HG02870 (cell line): ENCODE data around the gene APOL3.
"Not testable (repeated sequence)": the region's sequence is repeated elsewhere in the genome, so short reads cannot be mapped to it uniquely, and the experiment has no call there.

ENCODE experiments used
- ATAC-seq: cut with Tn5 transposase; IDR thresholded peaks from one replicate; pipeline ENCODE4 v1.9.1; 2021; ENCODE audit warnings: mild to moderate bottlenecking, moderate library complexity; ENCODE audit not compliant: unreplicated experiment

The APOL3 gene

GRCh38 chr22:36162127-36163034 is 1.8 kb upstream of the APOL3 start:
- peak; percentile 51 for ATAC-seq

GRCh38 chr22:36161793-36162126 is 1.2 kb upstream of the APOL3 start:
- ATAC-seq: not testable (repeated sequence)

GRCh38 chr22:36156515-36157419 is 3.8 kb downstream of the APOL3 start:
- ATAC-seq: no peak

GRCh38 chr22:36156119-36156514 is 4.4 kb downstream of the APOL3 start:
- ATAC-seq: no peak

GRCh38 chr22:36155702-36156101 is 4.9 kb downstream of the APOL3 start:
- ATAC-seq: no peak

GRCh38 chr22:36154423-36154945 is 6.1 kb downstream of the APOL3 start:
- ATAC-seq: no peak

- ATAC-seq: no peak
Observed at GRCh38 chr22:36153501-36154422, 6.8 kb downstream of the APOL3 start.

GRCh38 chr22:36152821-36153220 is 7.7 kb downstream of the APOL3 start:
- ATAC-seq: not testable (repeated sequence)

GRCh38 chr22:36152088-36152487 is 8.5 kb downstream of the APOL3 start:
- no peak for ATAC-seq

GRCh38 chr22:36151006-36151595 is 9.5 kb downstream of the APOL3 start:
- ATAC-seq: no peak

- no peak for ATAC-seq
Observed at GRCh38 chr22:36149441-36149840, 11.1 kb downstream of the APOL3 start.

- no peak for ATAC-seq
Observed at GRCh38 chr22:36148411-36148810, 12.1 kb downstream of the APOL3 start.

- ATAC-seq: no peak
Observed at GRCh38 chr22:36147196-36147791, 13.3 kb downstream of the APOL3 start.

GRCh38 chr22:36145881-36146280 is 14.7 kb downstream of the APOL3 start:
- no peak for ATAC-seq

- ATAC-seq: no peak
Observed at GRCh38 chr22:36144886-36145541, 15.5 kb downstream of the APOL3 start.

- no peak for ATAC-seq
Observed at GRCh38 chr22:36143956-36144355, 16.6 kb downstream of the APOL3 start.

- no peak for ATAC-seq
Observed at GRCh38 chr22:36143066-36143815, 17.3 kb downstream of the APOL3 start.

- ATAC-seq: no peak
Observed at GRCh38 chr22:36141481-36141880, 19.1 kb downstream of the APOL3 start.
